Suppressor macrophage (primary cell): Measurements from ENCODE around the gene MRPS5.

Experiments
- DNase-seq, 4 experiments: peaks; one replicate each; pipeline ENCODE4 v3.0.0-alpha.2; 2020 to 2022

MRPS5 gene

GRCh38 chr2:95087379-95087778, 34.2 kb downstream of the MRPS5 start:
- DNase-seq, result no peak

- no peak for DNase-seq
Measured at GRCh38 chr2:95086017-95086416, 35.6 kb downstream of the MRPS5 start.

- no peak for DNase-seq
Measured at GRCh38 chr2:95082477-95082876, 39.1 kb downstream of the MRPS5 start.

- peak in 3 of 4 experiments; percentile 5 to 18 (median 8) for DNase-seq
Measured at GRCh38 chr2:95079199-95079683, 42.4 kb downstream of the MRPS5 start.

GRCh38 chr2:95077861-95078603, 43.6 kb downstream of the MRPS5 start:
- no peak for DNase-seq

DNA sequence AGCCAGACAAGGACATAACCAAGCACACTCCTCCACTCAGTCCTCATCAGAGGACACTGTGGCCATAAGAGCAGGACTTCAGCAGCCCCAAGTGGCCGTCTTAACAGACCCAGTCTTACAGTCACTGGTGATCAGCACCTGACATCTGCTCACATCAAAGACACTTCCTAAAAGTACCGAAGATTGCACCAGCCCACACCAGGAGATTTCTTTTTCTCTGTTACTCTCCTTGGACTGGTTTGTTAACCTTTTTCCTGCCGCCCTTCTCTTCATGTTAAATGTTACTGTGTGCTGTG, 44.1 kb downstream of the MRPS5 start:
- peak in 3 of 4 experiments; percentile 12 to 20 (median 13) for DNase-seq

GRCh38 chr2:95076705-95077529, 44.7 kb downstream of the MRPS5 start:
- peak; percentile 51 to 79 (median 61) for DNase-seq

DNA sequence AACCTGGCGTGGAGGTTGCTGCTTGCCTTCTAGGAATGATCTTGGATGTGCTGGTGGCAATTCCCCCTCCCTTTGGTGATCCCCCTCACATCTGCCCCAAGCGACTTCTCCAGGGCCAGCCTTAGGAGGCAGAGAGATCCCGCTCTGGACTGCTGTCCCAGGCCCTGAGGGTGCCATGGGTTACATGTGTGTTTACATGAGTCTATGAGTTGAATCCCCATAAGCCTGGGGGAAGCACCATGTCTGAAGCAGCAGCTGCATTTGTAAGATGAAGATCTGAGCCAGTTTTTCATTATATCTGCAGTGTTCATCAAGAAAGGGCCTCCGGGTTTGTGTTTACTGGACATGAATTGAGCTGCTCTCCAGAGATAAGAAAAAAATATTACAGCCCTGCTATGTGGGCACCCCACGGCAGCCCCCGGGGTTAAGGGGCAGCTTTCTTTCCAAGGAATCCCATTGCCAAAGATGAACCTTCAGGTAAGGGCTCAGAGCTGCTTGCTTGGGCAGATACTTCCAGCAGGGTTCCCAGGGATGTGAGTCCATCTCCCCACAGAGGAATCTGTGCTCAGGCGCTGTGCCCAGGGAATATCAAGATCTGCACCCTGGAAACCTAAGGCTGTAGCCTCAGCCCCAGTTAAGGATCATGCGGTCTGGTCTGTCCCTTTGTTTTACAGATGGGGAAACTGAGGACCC, 46.0 kb downstream of the MRPS5 start:
- no peak for DNase-seq

DNA sequence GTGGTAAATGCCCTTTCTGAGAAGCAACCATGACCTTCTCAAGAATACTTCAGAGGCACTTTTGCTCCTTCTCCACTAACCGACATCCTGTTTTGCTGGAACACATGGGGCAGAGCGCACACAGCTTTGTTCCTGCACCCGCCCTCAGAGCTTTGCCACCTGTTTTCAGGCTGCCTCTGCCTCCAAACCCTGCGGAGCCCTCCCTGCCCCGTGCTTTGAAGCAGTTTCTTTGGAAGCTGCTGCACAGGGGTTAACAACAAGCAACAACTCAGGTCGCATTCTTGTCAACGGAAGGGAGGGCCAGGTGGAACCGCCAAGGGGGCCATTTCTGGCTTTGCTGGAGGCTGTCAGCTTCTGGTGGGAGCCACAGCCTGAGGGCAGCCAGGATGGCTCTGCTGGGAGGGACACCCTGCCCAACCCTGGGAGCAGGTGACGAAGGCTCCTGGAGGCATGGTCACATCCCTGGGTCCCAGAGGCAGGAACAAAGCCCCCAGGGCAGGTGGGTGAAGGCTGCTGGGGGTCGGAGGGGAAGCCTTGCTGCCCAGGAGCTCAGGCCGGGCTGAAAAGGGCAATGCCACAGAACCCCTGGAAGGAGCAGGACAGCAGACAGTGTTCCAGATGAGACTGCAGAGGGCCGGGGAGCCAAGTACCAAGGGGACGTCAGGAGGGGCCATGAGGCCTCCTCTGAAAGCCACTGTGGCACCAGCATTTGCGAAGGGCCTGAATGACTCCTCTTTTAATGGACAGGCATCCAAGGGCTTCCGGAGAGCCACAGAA, 46.8 kb downstream of the MRPS5 start:
- DNase-seq, result no peak

DNA sequence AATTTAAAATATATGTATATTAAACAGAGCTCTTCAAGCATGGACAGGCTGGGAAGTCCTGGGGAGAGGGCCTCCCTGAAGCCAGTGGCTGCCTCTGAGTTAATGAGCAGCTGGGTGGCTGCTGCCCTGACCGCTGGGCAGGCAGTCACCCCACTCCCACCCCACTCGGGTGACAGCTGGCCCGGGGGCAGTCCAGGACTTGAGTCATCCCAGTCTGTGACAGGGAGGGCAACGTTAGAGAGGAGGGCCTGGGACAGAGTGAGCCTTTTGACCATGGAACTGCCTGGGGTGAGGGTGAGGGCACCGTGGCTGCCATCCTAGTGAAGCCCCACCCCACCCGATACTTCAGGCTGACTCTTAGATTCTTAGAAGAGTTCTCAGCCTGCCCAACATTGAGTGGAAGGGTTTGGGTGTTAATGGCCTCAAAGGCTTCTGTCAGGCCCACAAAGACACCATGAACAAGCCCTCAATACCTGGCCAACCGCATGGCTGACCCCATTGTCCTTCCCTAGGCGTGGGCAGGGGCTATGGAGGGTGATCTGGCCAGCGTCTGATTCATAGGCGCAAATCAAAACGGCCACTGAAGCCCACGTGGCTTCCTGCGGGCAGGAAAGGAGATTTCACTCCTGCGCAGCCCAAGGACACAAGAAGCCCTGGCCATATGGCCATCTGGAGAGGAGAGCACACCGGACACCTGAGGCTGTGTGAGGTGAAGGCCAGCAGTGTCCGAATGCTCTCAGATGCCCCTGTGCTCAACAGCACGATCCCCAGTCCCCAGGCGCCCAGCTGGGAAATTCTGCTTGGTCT, 47.5 kb downstream of the MRPS5 start:
- no peak for DNase-seq

GRCh38 chr2:95072424-95072823, 49.2 kb downstream of the MRPS5 start:
- DNase-seq, result no peak

DNA sequence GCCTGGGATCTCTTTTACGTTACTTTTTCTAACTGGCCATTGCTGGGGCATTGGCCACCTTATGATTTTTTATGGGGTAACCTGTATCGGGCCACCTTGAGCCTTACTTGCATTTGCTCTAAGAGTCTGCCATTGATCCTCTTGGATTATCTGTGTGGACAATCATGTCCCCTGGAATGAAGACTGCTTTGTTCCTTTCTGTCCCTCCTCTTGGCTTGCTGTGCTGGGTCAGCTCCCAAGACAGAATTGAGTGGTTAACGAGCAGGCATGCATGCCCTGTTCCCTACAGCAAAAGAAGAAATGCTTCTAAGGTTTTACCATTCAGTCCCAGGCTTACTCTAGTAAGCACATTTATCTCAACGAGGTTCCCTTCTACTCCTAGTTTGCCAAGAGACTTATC, 49.8 kb downstream of the MRPS5 start:
- DNase-seq, result no peak

- no peak for DNase-seq
Measured at GRCh38 chr2:95069465-95069864, 52.1 kb downstream of the MRPS5 start.

DNA sequence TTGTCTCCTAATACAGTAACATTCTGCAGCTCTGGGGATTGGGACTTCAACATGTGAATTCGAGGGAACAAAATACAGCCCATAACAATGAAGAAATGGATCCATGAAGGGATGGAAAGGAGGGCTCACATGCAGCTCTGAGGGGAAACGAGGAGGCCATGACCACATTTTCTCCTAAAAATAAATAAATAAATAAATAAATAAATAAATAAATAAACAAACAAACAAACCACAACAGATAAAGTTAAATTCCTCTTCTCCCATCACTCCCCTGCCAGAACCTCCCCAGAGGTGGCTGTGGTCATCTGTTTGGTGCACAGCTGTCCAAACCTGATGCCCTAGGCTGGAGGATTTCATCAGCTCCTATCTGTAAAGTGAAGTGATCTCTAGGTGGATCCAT, 53.4 kb downstream of the MRPS5 start:
- DNase-seq, result no peak

- DNase-seq, result no peak
Measured at GRCh38 chr2:95063086-95063958, 58.3 kb downstream of the MRPS5 start.

GRCh38 chr2:95062242-95063085, 59.1 kb downstream of the MRPS5 start:
- DNase-seq, result no peak

- no peak for DNase-seq
Measured at GRCh38 chr2:95061601-95062183, 59.9 kb downstream of the MRPS5 start.

DNA sequence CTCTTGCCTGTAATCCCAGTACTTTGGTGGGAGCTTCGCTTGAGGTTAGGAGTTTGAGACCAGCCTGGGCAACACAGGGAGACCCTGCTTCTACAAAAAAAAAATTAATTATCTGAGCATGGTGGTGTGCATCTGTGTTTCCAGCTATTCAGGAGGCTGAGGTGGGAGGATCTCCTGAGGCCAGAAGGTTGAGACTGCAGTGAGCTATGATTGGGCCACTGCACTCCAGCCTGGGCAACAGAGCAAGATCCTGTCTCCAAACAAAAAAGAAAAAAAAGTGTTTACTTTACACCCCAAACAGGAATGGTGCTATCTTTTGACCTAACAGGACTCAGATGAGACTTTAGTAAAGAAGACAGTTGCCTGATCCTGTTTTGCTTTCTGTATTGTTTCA, 60.5 kb downstream of the MRPS5 start:
- no peak for DNase-seq

DNA sequence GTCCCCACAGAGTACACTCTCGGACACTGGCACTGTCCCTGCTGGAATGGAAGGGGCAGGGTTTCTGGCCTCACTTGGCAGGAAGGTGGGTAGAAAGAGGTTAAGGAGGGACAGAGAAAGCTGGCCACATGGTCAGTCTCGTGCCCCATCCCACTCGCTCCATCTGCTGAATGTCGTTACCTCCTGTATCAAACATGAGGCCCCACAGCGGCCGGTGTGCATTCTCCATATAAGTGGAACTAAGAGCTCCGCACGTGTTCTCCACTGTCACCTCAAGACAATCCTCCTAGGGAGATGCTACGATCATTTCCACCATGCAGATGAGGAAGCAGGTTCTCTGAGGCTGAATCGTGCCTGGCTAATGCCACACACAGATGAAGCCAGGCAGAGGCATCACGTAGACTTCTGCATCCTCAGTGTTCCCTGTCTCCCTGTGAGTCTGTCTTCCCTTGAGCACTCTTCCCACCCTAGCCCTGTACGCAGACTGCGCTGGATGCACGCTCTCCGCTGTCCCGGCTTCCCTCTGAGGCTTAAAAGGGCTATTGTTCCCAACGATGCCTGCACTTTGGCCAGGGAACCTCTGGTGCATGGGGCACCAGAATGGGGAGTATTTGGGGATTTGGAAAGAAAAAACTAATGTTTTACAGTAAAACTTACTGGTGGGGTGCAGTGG, 61.0 kb downstream of the MRPS5 start:
- DNase-seq, result no peak
